Activated T-cell treated with anti-CD3 and anti-CD28 coated beads for 24 hours (primary cell): ENCODE data around the gene PLEKHM2.

Experiments used
- DNase-seq: peaks from one replicate; pipeline ENCODE4 v3.0.0-alpha.2; 2020; ENCODE audit warnings: low read depth

The PLEKHM2 gene

GRCh38 chr1:15726508-15726907 is 42.4 kb downstream of the PLEKHM2 start:
- DNase-seq, result no peak

- DNase-seq, result no peak
Observed at GRCh38 chr1:15727021-15727420, 42.9 kb downstream of the PLEKHM2 start.

- DNase-seq, result no peak
Observed at GRCh38 chr1:15727424-15727823, 43.3 kb downstream of the PLEKHM2 start.

- DNase-seq, result no peak
Observed at GRCh38 chr1:15727866-15728534, 43.9 kb downstream of the PLEKHM2 start.

GRCh38 chr1:15728937-15729657 is 45.0 kb downstream of the PLEKHM2 start:
- no peak for DNase-seq

GRCh38 chr1:15730423-15730822 is 46.3 kb downstream of the PLEKHM2 start:
- no peak for DNase-seq

- no peak for DNase-seq
Observed at GRCh38 chr1:15730936-15731335, 46.8 kb downstream of the PLEKHM2 start.

GRCh38 chr1:15731735-15732685 is 47.9 kb downstream of the PLEKHM2 start:
- DNase-seq, result no peak

GRCh38 chr1:15732686-15733081 is 48.6 kb downstream of the PLEKHM2 start:
- DNase-seq, result no peak

GRCh38 chr1:15733218-15733725 is 49.2 kb downstream of the PLEKHM2 start:
- no peak for DNase-seq

- DNase-seq, result no peak
Observed at GRCh38 chr1:15733726-15734226, 49.7 kb downstream of the PLEKHM2 start.

GRCh38 chr1:15734296-15734695 is 50.2 kb downstream of the PLEKHM2 start:
- no peak for DNase-seq

- no peak for DNase-seq
Observed at GRCh38 chr1:15734901-15735300, 50.8 kb downstream of the PLEKHM2 start.

GRCh38 chr1:15735304-15736037 is 51.4 kb downstream of the PLEKHM2 start:
- no peak for DNase-seq

GRCh38 chr1:15736038-15736891 is 52.1 kb downstream of the PLEKHM2 start, which contains the start of gene SLC25A34:
TSS of gene SLC25A34 (plus strand) at chr1:15736258. CDS start at chr1:15736486, 228 bp downstream.
- no peak for DNase-seq

- no peak for DNase-seq
Observed at GRCh38 chr1:15736892-15737261, 52.8 kb downstream of the PLEKHM2 start.

- DNase-seq, result no peak
Observed at GRCh38 chr1:15737324-15738319, 53.5 kb downstream of the PLEKHM2 start.

- no peak for DNase-seq
Observed at GRCh38 chr1:15738416-15739113, 54.4 kb downstream of the PLEKHM2 start.

- DNase-seq, result no peak
Observed at GRCh38 chr1:15739259-15739658, 55.1 kb downstream of the PLEKHM2 start.
